WTC11 (cell line): Measurements from ENCODE around the gene CTAGE1. TPM values are rescaled to one million over a fixed set of nuclear protein-coding genes. Genes with fewer than 3 reads are reported as not detected.
A peak's percentile ranks its signal among the peaks of the same experiment; 100 is the strongest.

Experiments used
- ATAC-seq: fragments of 200-7000 bp; cut with Tn5 transposase; 2 replicates; pipeline ENCODE4 v1.10.0; 2021; ENCODE audit warnings: mild to moderate bottlenecking, moderate library complexity
- CTCF ChIA-PET: fragments of 300-600 bp; sonication (Branson Sonifier 250); formaldehyde crosslinking; loops from one replicate; lab custom pipeline; 2021; ENCODE audit warnings: antibody characterized with exemption; lab: Charles Lee
- POLR2A ChIA-PET: fragments of 350-600 bp; sonication (Branson Sonifier 250); formaldehyde crosslinking; loops from one replicate; lab custom pipeline; 2021; ENCODE audit warnings: antibody characterized with exemption; lab: Charles Lee
- DNase-seq: peaks from one replicate; pipeline ENCODE4 v3.0.0; 2021; ENCODE audit warnings: low spot score
- H3K27ac Mint-ChIP-seq: 2 replicates; pipeline ENCODE4 v1.8.0; 2021; ENCODE audit warnings: mixed read lengths
- H3K27me3 Mint-ChIP-seq: 2 replicates; pipeline ENCODE4 v1.8.0; 2021; ENCODE audit warnings: low read depth, mild to moderate bottlenecking, moderate library complexity, mixed read lengths
- H3K36me3 Mint-ChIP-seq: 2 replicates; pipeline ENCODE4 v1.8.0; 2021; ENCODE audit warnings: mixed read lengths
- H3K4me1 Mint-ChIP-seq: 2 replicates; pipeline ENCODE4 v1.8.0; 2022; ENCODE audit warnings: mixed read lengths
- H3K4me3 Mint-ChIP-seq: 2 replicates; pipeline ENCODE4 v1.8.0; 2021; ENCODE audit warnings: mild to moderate bottlenecking, moderate library complexity, mixed read lengths
- H3K9me3 Mint-ChIP-seq: 2 replicates; pipeline ENCODE4 v1.8.0; 2021; ENCODE audit warnings: mixed read lengths
- ATF2 ChIP-seq: sonication (generic); formaldehyde crosslinking; IDR thresholded peaks from 2 replicates; pipeline ENCODE4 v1.8.1; 2022; ENCODE audit warnings: low read depth, missing genetic modification reagents, borderline replicate concordance
- CDX4 ChIP-seq: fragments of 250-450 bp; sonication (Bioruptor Pico); IDR thresholded peaks from 2 replicates; pipeline ENCODE4 v1.9.0; 2021; ENCODE audit warnings: moderate library complexity, mild to moderate bottlenecking, inconsistent platforms, borderline replicate concordance
- CTCF ChIP-seq: fragments of 200-600 bp; IDR thresholded peaks from 2 replicates; pipeline ENCODE4 v1.8.0; 2022; ENCODE audit warnings: antibody characterized with exemption
- EMX1 ChIP-seq: fragments of 250-450 bp; sonication (Bioruptor Pico); IDR thresholded peaks from 2 replicates; pipeline ENCODE4 v1.8.0; 2021; ENCODE audit warnings: mild to moderate bottlenecking
- ETV6 ChIP-seq: sonication (generic); formaldehyde crosslinking; IDR thresholded peaks from 2 replicates; pipeline ENCODE4 v1.8.1; 2022; ENCODE audit warnings: mild to moderate bottlenecking, missing genetic modification reagents
- FOXP1 ChIP-seq: sonication (generic); formaldehyde crosslinking; IDR thresholded peaks from 2 replicates; pipeline ENCODE4 v1.8.0; 2022; ENCODE audit warnings: missing genetic modification reagents, mild to moderate bottlenecking, moderate library complexity, borderline replicate concordance
- GABPB1 ChIP-seq: sonication (generic); formaldehyde crosslinking; IDR thresholded peaks from 2 replicates; pipeline ENCODE4 v1.8.1; 2023; ENCODE audit warnings: mild to moderate bottlenecking, missing genetic modification reagents
- IRF1 ChIP-seq: sonication (generic); formaldehyde crosslinking; IDR thresholded peaks from 2 replicates; pipeline ENCODE4 v1.8.0; 2023; ENCODE audit warnings: missing genetic modification reagents
- JAZF1 ChIP-seq: fragments of 250-450 bp; sonication (Bioruptor Pico); IDR thresholded peaks from 2 replicates; pipeline ENCODE4 v1.9.0; 2021; ENCODE audit warnings: moderate library complexity, mild to moderate bottlenecking, inconsistent platforms
- MAX ChIP-seq: sonication (generic); formaldehyde crosslinking; IDR thresholded peaks from 2 replicates; pipeline ENCODE4 v1.8.0; 2022; ENCODE audit warnings: mild to moderate bottlenecking, missing genetic modification reagents
- MYBL2 ChIP-seq: sonication (generic); formaldehyde crosslinking; IDR thresholded peaks from 2 replicates; pipeline ENCODE4 v1.8.1; 2023; ENCODE audit warnings: mild to moderate bottlenecking, moderate library complexity, missing genetic modification reagents
- SMAD3 ChIP-seq: sonication (generic); formaldehyde crosslinking; IDR thresholded peaks from 2 replicates; pipeline ENCODE4 v1.8.0; 2022; ENCODE audit warnings: missing genetic modification reagents, mild to moderate bottlenecking, borderline replicate concordance
- STAT6 ChIP-seq: sonication (generic); formaldehyde crosslinking; conservative IDR thresholded peaks from 2 replicates; pipeline ENCODE4 v1.8.1; 2023; ENCODE audit warnings: mild to moderate bottlenecking, low read depth, missing genetic modification reagents, moderate library complexity
- TEAD4 ChIP-seq: sonication (generic); formaldehyde crosslinking; IDR thresholded peaks from 2 replicates; pipeline ENCODE4 v1.8.0; 2022; ENCODE audit warnings: mild to moderate bottlenecking, missing genetic modification reagents
- TP53 ChIP-seq: sonication (generic); formaldehyde crosslinking; IDR thresholded peaks from 2 replicates; pipeline ENCODE4 v1.8.1; 2023; ENCODE audit warnings: mild to moderate bottlenecking, missing genetic modification reagents
- USF1 ChIP-seq: sonication (generic); formaldehyde crosslinking; IDR thresholded peaks from 2 replicates; pipeline ENCODE4 v1.8.0; 2022; ENCODE audit warnings: mild to moderate bottlenecking, missing genetic modification reagents
- ZNF121 ChIP-seq: sonication (generic); formaldehyde crosslinking; IDR thresholded peaks from 2 replicates; pipeline ENCODE4 v1.8.0; 2023; ENCODE audit warnings: missing genetic modification reagents
- ZNF281 ChIP-seq: sonication (generic); formaldehyde crosslinking; IDR thresholded peaks from 2 replicates; pipeline ENCODE4 v1.8.0; 2023; ENCODE audit warnings: mild to moderate bottlenecking, missing genetic modification reagents
- ZNF423 ChIP-seq: fragments of 250-450 bp; sonication (Bioruptor Pico); IDR thresholded peaks from 2 replicates; pipeline ENCODE4 v2.1.2; 2022; ENCODE audit warnings: mild to moderate bottlenecking, moderate library complexity
- ZSCAN18 ChIP-seq: fragments of 250-450 bp; sonication (Bioruptor Pico); IDR thresholded peaks from 2 replicates; pipeline ENCODE4 v2.1.2; 2022; ENCODE audit warnings: mild to moderate bottlenecking, moderate library complexity
- total RNA-seq: library from RNA; stranded (reverse); gene quantifications from 3 replicates; pipeline ENCODE4 v1.2.3, GENCODE V29; 2021

The CTAGE1 gene
- total RNA-seq, 1 experiment from 2014 or later, result not detected

GRCh38 chr18:22403950-22404349 is 13.8 kb downstream of the CTAGE1 start:
- ATAC-seq (no peak), DNase-seq (no peak)
- Mint-ChIP-seq H3K27me3 (peaks cover 4% of the 10 kb centered on the region; the same call in 1 of the 2 replicates), H3K4me1 (peaks cover 28% of the 10 kb centered on the region), H3K9me3 (peaks cover 34% of the 10 kb centered on the region), H3K4me3 (no peak overlapping the region), H3K36me3 (peaks cover 8% of the 10 kb centered on the region), H3K27ac (no peak overlapping the region)
- POLR2A ChIA-PET, result no interaction called here
- CTCF ChIA-PET, result no interaction called here
- TF ChIP-seq ZNF423, result no peak

- peaks cover 4% of the 10 kb centered on the region for H3K36me3 Mint-ChIP-seq
- TF ChIP-seq TEAD4 (no peak), FOXP1 (CRISPR knock-in tag) (no peak), SMAD3 (CRISPR knock-in tag) (no peak), EMX1 (CRISPR knock-in tag) (no peak), MAX (CRISPR knock-in tag) (no peak), ZNF121 (CRISPR knock-in tag) (no peak), USF1 (CRISPR knock-in tag) (no peak), TP53 (CRISPR knock-in tag) (no peak), IRF1 (CRISPR knock-in tag) (no peak), STAT6 (CRISPR knock-in tag) (no peak)
Observed at GRCh38 chr18:22399949-22400348, 17.8 kb downstream of the CTAGE1 start.

GRCh38 chr18:22398464-22398863 is 19.3 kb downstream of the CTAGE1 start:
- ATAC-seq (no peak), DNase-seq (no peak)
- ChIA-PET CTCF (interaction anchor here (0.9 to 1.2 kb wide), 3 partner anchors 9 to 213 kb away, joined by 3 to 4 read pairs (median 4); no protein-coding TSS in a partner anchor), POLR2A (no interaction called here)
- Mint-ChIP-seq H3K9me3 (no peaks in the 10 kb centered on the region), H3K27me3 (no peaks in the 10 kb centered on the region), H3K4me3 (no peak overlapping the region), H3K27ac (no peak overlapping the region), H3K4me1 (peaks cover 31% of the 10 kb centered on the region), H3K36me3 (no peaks in the 10 kb centered on the region)
- TF ChIP-seq JAZF1 (CRISPR knock-in tag) (no peak), ATF2 (CRISPR knock-in tag) (no peak), CTCF (no peak), GABPB1 (CRISPR knock-in tag) (no peak), CDX4 (CRISPR knock-in tag) (no peak), ZSCAN18 (CRISPR knock-in tag) (no peak), ETV6 (CRISPR knock-in tag) (no peak), ZNF281 (no peak), MYBL2 (no peak)

More at GRCh38 chr18:22399949-22400348, 17.8 kb downstream of the CTAGE1 start:
- peaks cover 31% of the 10 kb centered on the region for H3K4me1 Mint-ChIP-seq
- peak; percentile 28; the same call in 1 of the 2 replicates for ATAC-seq
- no peak overlapping the region for H3K27ac Mint-ChIP-seq
- CTCF ChIA-PET, result interaction anchor here (1.6 kb wide), 1 partner anchor 21 kb away, joined by 6 read pairs; no protein-coding TSS in a partner anchor
- H3K9me3 Mint-ChIP-seq, result peaks cover 13% of the 10 kb centered on the region
- no peaks in the 10 kb centered on the region for H3K27me3 Mint-ChIP-seq
- no peak overlapping the region for H3K4me3 Mint-ChIP-seq
- DNase-seq, result no peak
- POLR2A ChIA-PET, result no interaction called here
